Fibroblast of pulmonary artery (primary cell): ENCODE data around the gene AGAP3.

Experiments used
- DNase-seq: peaks from one replicate; pipeline ENCODE4 v3.0.0-alpha.2; 2010; ENCODE audit warnings: low read depth
- H3K4me3 ChIP-seq: replicated peaks from 2 replicates; pipeline ENCODE4 v1.5.1; 2011; ENCODE audit warnings: low read depth, mild to moderate bottlenecking, control low read depth, low read length, moderate library complexity
- CTCF ChIP-seq: IDR thresholded peaks from 2 replicates; pipeline ENCODE4 v1.5.1; 2011; ENCODE audit warnings: mild to moderate bottlenecking, control low read depth, low read length, inconsistent platforms; ENCODE audit errors: missing control alignments

AGAP3 gene

GRCh38 chr7:151058781-151059366 lies 27.4 kb upstream of the AGAP3 start:
- peak overlapping the region; percentile 85 for H3K4me3 ChIP-seq
- no peak for TF ChIP-seq CTCF
- no peak for DNase-seq

DNA sequence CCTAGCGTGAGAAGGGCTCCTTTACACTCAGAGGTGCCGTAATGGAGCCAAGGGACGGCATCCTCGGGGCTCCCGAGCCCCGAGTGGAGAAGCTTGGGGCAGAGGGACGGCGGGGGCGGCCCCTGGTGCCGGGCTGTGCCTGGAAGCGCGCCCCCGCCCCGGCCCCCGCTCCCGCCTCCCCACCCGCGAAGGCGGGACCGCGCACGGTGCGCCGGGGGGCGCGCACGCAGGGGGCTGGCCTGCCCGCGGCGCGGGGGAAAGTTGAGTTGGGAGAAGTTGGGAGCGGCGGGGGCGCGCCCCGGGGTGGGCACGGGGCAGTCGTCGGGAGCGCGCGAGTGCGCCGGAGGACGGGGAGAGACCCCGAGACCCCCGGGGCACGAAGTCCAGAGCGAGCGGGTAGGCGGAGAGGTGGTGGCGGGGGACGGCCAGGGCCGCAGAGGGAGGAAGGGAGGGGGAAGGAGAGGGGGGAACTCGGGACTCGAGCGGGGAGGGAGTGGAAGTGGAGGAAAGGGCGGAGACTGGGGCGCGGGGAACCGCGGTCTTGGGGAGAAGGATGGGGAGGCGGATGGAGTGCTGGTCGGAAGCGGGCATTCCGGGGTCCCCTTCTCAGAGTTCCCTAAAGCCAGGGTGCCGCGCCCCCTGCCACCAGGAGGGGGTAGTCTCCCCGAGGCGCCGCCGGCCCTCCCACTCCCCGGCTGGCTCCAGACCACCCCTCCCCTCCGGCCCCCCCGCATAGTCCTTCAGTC lies 26.7 kb upstream of the AGAP3 start, which contains the start of gene SLC4A2:
Gene SLC4A2 (plus strand): TSS at position 223 of the 746 bp plus-strand sequence. CDS start 2,399 bp downstream, outside the sequence.
- peak within 1 kb of the TSS; percentile 85 for H3K4me3 ChIP-seq
- peak; percentile 38 for TF ChIP-seq CTCF
- peak; percentile 65 for DNase-seq

DNA sequence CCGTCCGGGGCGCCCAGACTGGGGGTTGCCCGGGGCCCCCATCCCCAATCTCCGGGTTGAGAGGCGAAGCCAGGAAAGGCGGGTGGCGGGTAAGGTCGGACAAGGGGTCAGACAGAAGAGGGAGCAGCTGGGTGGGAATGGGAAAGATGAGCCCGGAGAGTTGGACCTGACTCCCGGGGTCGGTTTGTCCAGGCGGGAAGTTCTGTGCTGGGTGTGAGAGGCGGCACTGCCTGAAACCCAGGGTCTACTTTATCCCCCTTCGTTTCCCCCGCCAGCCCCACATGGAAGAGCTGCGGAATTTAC lies 26.2 kb upstream of the AGAP3 start:
- peak overlapping the region; percentile 83 for H3K4me3 ChIP-seq
- no peak for TF ChIP-seq CTCF
- DNase-seq = no peak

GRCh38 chr7:151060416-151061212 lies 25.7 kb upstream of the AGAP3 start:
- peak; percentile 64 for DNase-seq
- TF ChIP-seq CTCF = peak; percentile 9
- peak overlapping the region; percentile 83 for H3K4me3 ChIP-seq

- H3K4me3 ChIP-seq = peak overlapping the region; percentile 83
- no peak for TF ChIP-seq CTCF
- no peak for DNase-seq
These were observed 24.8 kb upstream of the AGAP3 start for GRCh38 chr7:151061213-151062110.

GRCh38 chr7:151062111-151062398 lies 24.2 kb upstream of the AGAP3 start:
- TF ChIP-seq CTCF = no peak
- peak overlapping the region; percentile 83 for H3K4me3 ChIP-seq

More at GRCh38 chr7:151062111-151062398, 24.2 kb upstream of the AGAP3 start:
- no peak for DNase-seq
